ES-I3 (cell line): ENCODE data around the gene MAGI2.
"Not testable (repeated sequence)": the region's sequence is repeated elsewhere in the genome, so short reads cannot be mapped to it uniquely, and the experiment has no call there.

Source experiments
- H3K36me3 ChIP-seq: 2 replicates; pipeline ENCODE4 v1.6.1; 2013; ENCODE audit warnings: mild to moderate bottlenecking, low read length, control low read depth, moderate library complexity; ENCODE audit not compliant: insufficient read depth
- H3K4me1 ChIP-seq: 2 replicates; pipeline ENCODE4 v1.6.1; 2013; ENCODE audit warnings: mild to moderate bottlenecking, control low read depth, low read length; ENCODE audit not compliant: insufficient read depth
- H3K9ac ChIP-seq: 2 replicates; pipeline ENCODE4 v1.6.1; 2013; ENCODE audit warnings: low read depth, mild to moderate bottlenecking, low read length, moderate library complexity
- H3K9me3 ChIP-seq: 2 replicates; pipeline ENCODE4 v1.6.1; 2013; ENCODE audit warnings: mild to moderate bottlenecking, low read length, moderate library complexity; ENCODE audit not compliant: control insufficient read depth, insufficient read depth

The MAGI2 gene

DNA sequence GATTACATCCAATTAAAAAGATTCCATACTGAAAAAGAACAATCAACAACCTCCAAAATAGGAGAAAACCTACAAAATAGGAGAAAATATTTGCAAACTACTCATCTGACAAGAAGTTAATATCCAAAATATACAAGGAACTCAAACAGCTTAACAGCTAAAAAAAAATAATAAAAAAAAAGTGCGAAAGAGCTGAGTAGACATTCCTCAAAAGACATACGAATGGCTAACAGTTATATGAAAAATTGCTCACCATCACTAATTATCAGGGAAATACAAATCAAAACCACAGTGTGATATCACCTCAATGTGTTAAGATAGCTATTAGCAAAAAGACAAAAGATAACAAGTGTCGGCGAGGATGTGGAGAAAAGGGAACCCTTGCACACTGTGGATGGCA is 1204.6 kb downstream of the MAGI2 start:
- no peaks in the 10 kb centered on the region for H3K36me3 ChIP-seq
- H3K9ac ChIP-seq = no peak overlapping the region
- H3K4me1 ChIP-seq = no peaks in the 10 kb centered on the region
- peaks cover 5% of the 10 kb centered on the region; the same call in 1 of the 2 replicates for H3K9me3 ChIP-seq

GRCh38 chr7:78247910-78248689 is 1205.4 kb downstream of the MAGI2 start:
- H3K9me3 ChIP-seq = peaks cover 5% of the 10 kb centered on the region; the same call in 1 of the 2 replicates
- H3K36me3 ChIP-seq = no peaks in the 10 kb centered on the region
- no peak overlapping the region for H3K9ac ChIP-seq
- no peaks in the 10 kb centered on the region for H3K4me1 ChIP-seq

- not testable (repeated sequence) for H3K9me3 ChIP-seq, H3K9ac ChIP-seq, H3K36me3 ChIP-seq, H3K4me1 ChIP-seq
Observed at GRCh38 chr7:78240179-78240578, 1213.3 kb downstream of the MAGI2 start.

- Histone ChIP-seq H3K4me1 (no peaks in the 10 kb centered on the region), H3K9me3 (no peaks in the 10 kb centered on the region)
Observed at GRCh38 chr7:78234634-78235033, 1218.8 kb downstream of the MAGI2 start.

GRCh38 chr7:78232806-78233205 is 1220.7 kb downstream of the MAGI2 start:
- no peaks in the 10 kb centered on the region for H3K36me3 ChIP-seq
- no peaks in the 10 kb centered on the region for H3K4me1 ChIP-seq
- H3K9ac ChIP-seq = no peak overlapping the region
- no peaks in the 10 kb centered on the region for H3K9me3 ChIP-seq

More at GRCh38 chr7:78234634-78235033, 1218.8 kb downstream of the MAGI2 start:
- no peak overlapping the region for H3K9ac ChIP-seq
- no peaks in the 10 kb centered on the region for H3K36me3 ChIP-seq

- Histone ChIP-seq H3K4me1 (no peaks in the 10 kb centered on the region), H3K36me3 (no peaks in the 10 kb centered on the region), H3K9ac (no peak overlapping the region), H3K9me3 (no peaks in the 10 kb centered on the region)
Observed at GRCh38 chr7:78226059-78226719, 1227.3 kb downstream of the MAGI2 start.

- no peaks in the 10 kb centered on the region for H3K9me3 ChIP-seq
- no peaks in the 10 kb centered on the region for H3K4me1 ChIP-seq
- no peak overlapping the region for H3K9ac ChIP-seq
- no peaks in the 10 kb centered on the region for H3K36me3 ChIP-seq
Observed at GRCh38 chr7:78225534-78225933, 1227.9 kb downstream of the MAGI2 start.

DNA sequence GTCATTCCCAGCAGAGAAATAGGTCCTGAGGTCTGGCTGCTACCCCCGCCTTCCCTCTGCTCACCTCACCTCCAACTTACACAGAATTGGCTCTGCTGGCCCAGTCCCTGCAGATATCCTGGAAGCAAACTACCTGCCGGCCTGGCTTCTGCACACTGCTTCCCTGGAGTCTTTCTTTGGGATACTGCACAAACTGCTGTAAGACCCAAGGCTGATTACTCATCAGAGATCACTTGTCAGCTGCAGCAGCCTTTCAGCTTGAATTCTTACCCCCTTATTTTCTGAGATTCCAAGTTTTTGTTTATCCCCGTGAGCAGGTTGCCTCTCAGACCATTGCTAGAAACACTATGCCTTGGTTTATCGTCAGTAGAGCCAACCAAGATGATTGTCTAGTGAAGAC is 1228.5 kb downstream of the MAGI2 start:
- no peak overlapping the region for H3K9ac ChIP-seq
- no peaks in the 10 kb centered on the region for H3K9me3 ChIP-seq

DNA sequence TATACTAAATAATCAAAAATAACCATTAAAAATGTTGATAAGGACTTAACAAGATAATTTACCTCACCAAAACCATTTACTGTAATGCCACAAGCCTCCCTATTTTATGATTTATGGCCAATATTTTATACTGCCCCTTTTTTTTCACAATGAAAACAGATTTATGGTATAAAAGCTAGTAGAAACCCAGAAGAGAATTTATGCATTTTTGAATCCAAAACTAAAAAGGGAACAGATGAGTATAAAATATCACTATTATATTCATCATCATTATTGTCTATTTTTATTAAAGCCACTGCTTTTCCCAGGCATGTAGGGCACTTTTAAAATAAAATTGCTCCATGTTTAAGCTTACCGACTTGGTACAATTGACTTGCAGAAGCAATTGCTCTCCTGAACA is 1229.9 kb downstream of the MAGI2 start:
- Histone ChIP-seq H3K9me3 (no peaks in the 10 kb centered on the region), H3K36me3 (no peaks in the 10 kb centered on the region), H3K9ac (no peak overlapping the region), H3K4me1 (no peaks in the 10 kb centered on the region)

More for the DNA sequence above, 1228.5 kb downstream of the MAGI2 start:
- H3K36me3 ChIP-seq = no peaks in the 10 kb centered on the region
- no peaks in the 10 kb centered on the region for H3K4me1 ChIP-seq

DNA sequence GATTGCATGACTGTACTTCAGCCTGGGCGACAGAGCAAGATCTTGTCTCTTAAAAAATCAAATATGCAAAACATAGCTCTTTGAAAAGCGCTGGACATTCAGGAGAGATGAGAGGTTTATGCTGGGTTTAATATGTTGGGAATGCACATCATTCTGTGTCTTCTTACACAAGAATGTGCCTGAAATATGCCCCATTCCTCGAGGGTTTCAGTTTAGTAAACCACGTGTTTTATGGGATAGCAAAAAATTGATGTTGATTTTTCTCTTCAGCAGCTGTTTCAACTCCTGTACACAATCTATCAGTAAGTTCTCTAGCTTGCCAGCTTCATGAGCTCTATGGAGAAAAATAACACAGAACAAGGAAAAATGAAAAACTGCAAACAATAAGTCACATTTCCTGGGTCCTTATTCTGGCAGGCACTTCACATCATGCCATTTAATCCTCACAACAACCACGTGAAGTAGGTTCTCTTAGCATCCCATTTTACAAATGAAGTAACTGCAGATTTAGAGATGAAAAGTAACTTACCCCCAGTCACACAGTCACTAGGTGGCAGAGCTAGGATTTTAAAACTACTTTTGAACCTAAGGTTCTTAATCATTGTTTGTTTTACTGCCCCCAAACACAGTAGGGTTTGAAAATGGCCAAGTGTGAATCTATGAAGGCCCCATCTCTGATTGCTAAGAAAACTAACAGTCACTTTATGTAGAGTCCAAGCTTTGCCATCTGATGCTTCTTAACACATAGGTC is 1231.3 kb downstream of the MAGI2 start:
- Histone ChIP-seq H3K4me1 (no peaks in the 10 kb centered on the region), H3K9ac (no peak overlapping the region), H3K36me3 (no peaks in the 10 kb centered on the region), H3K9me3 (no peaks in the 10 kb centered on the region)

DNA sequence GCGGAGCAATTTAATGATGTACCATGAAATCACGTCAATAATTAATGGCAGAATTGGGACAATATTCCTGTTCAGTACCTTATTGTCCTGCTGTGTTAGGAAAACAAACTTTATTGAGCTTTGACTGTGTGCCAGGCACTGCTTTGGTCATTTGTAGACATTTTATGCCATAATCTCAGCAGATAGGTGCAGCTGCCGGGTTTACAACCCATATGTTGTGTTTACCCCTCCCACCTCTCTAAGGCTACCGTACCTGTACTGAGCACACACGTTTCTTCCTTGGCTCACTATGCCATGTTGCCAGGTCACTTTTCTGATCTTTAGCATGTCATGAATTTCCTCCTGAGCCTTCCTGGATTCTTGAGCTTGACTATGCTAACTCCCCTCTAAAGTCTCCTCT is 1232.7 kb downstream of the MAGI2 start:
- no peak overlapping the region for H3K9ac ChIP-seq
- no peaks in the 10 kb centered on the region for H3K36me3 ChIP-seq

GRCh38 chr7:78218876-78219275 is 1234.6 kb downstream of the MAGI2 start:
- H3K9ac ChIP-seq = no peak overlapping the region
- H3K9me3 ChIP-seq = no peaks in the 10 kb centered on the region
- no peaks in the 10 kb centered on the region for H3K4me1 ChIP-seq
- no peaks in the 10 kb centered on the region for H3K36me3 ChIP-seq

More for the DNA sequence above, 1232.7 kb downstream of the MAGI2 start:
- H3K4me1 ChIP-seq = no peaks in the 10 kb centered on the region
- H3K9me3 ChIP-seq = no peaks in the 10 kb centered on the region

DNA sequence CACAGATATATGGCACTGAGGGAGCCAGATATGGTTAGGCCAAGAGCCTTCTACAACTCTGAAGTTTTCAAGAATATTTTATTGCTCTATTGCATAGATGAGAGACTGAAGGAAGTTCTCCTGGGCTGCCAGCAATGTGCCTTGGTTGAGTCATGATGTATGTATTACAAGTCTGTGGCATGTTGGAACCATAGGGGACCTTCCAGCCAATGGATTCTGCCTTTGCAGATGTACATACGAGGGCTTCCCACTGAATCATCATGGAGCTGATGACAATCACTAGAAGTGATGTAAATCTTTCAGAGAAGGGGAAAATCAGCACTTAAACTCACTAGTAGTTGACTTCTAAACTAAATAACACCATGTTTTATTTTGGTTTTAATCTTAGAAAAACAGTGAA is 1235.4 kb downstream of the MAGI2 start:
- no peaks in the 10 kb centered on the region for H3K36me3 ChIP-seq
- H3K9ac ChIP-seq = no peak overlapping the region
- no peaks in the 10 kb centered on the region for H3K4me1 ChIP-seq
- H3K9me3 ChIP-seq = no peaks in the 10 kb centered on the region

DNA sequence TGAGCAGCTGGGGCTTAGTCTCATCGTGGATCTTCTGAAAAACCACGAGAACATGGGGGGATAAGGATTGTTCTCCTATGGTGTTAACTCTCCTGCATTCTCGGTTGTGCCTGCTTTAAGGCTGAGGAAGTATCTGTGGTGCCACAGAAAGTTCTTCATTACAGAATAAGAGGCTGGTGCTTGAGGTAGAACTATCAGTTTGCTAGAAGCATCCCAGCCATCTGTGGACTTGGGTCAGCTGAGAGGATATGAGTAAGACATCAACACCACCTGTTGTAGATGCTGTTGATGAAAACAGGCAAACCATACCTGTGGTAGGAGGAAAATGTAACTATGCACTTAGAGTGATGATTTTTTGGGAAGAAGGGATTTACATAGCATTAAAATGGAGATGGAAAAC is 1238.3 kb downstream of the MAGI2 start:
- H3K36me3 ChIP-seq = no peaks in the 10 kb centered on the region
- no peaks in the 10 kb centered on the region for H3K4me1 ChIP-seq
- H3K9ac ChIP-seq = no peak overlapping the region
- H3K9me3 ChIP-seq = no peaks in the 10 kb centered on the region
